Kidney (tissue), 14 donors: ENCODE measurements around the gene FGFR2. TPM values are rescaled to one million over a fixed set of nuclear protein-coding genes. Genes with fewer than 3 reads are reported as not detected.
A peak's percentile ranks its signal among the peaks of the same experiment; 100 is the strongest.

Source experiments
- DNase-seq, 5 donors: peaks; one replicate each; pipeline ENCODE4 v3.0.0-alpha.2; 2013 to 2020
- FAIRE-seq: peaks from 2 replicates; lab custom pipeline; 2012; peaks lifted over from hg19 to GRCh38; lab: Jason Lieb, UNC
- H3K27ac ChIP-seq, 2 donors: one replicate each; pipeline ENCODE4 v1.7.0; 2013; ENCODE audit warnings: low read depth in 2 of 2, low read length in 2 of 2, inconsistent platforms in 1 of 2
- H3K27me3 ChIP-seq: one replicate; pipeline ENCODE4 v1.7.1; 2013; ENCODE audit warnings: low read length, inconsistent platforms; ENCODE audit not compliant: control insufficient read depth, insufficient read depth
- H3K36me3 ChIP-seq, 3 donors: one replicate each; pipeline versions ENCODE4 v1.7.0 to v1.7.1; 2013; ENCODE audit warnings: low read length in 3 of 3, control low read depth in 1 of 3, inconsistent platforms in 1 of 3; ENCODE audit not compliant: insufficient read depth in 3 of 3, control insufficient read depth in 2 of 3
- H3K4me1 ChIP-seq, 3 donors: one replicate each; pipeline versions ENCODE4 v1.7.0 to v1.7.1; 2013; ENCODE audit warnings: low read length in 3 of 3, inconsistent platforms in 1 of 3, low read depth in 1 of 3; ENCODE audit not compliant: control insufficient read depth in 2 of 3, insufficient read depth in 2 of 3
- H3K4me3 ChIP-seq, 3 donors: one replicate each; pipeline versions ENCODE4 v1.7.0 to v1.8.1; 2013; ENCODE audit warnings: low read length in 3 of 3, control low read depth in 1 of 3, inconsistent platforms in 1 of 3
- H3K9ac ChIP-seq, 3 donors: one replicate each; pipeline versions ENCODE4 v1.7.0 to v1.7.1; 2013; ENCODE audit warnings: low read length in 3 of 3, control low read depth in 1 of 3, inconsistent platforms in 1 of 3
- H3K9me3 ChIP-seq, 3 donors: one replicate each; pipeline versions ENCODE4 v1.7.0 to v1.7.1; 2013; ENCODE audit warnings: low read length in 3 of 3, control low read depth in 1 of 3, inconsistent platforms in 1 of 3; ENCODE audit not compliant: control insufficient read depth in 2 of 3, insufficient read depth in 1 of 3
- CTCF ChIP-seq: IDR thresholded peaks from 3 replicates; pipeline ENCODE4 v1.5.1; 2012; ENCODE audit warnings: mild to moderate bottlenecking, moderate library complexity, borderline replicate concordance; ENCODE audit not compliant: insufficient read depth; ENCODE audit errors: extremely low read depth
- intact Hi-C: fragments of 100-400 bp; cut with DNase I; formaldehyde crosslinking; loops from one replicate; pipeline ENCODE4 v1.11.1; 2022
- polyA plus RNA-seq: library from polyadenylated mRNA; stranded (reverse); fragments of 350-450 nt; fragmentation: Illumina TruSeq; extraction: RNeasy Lipid Tissue Mini Kit (QIAGEN cat#74804); gene quantifications from one replicate; pipeline ENCODE4 v1.2.3, GENCODE V29; 2014; ENCODE audit warnings: low read depth, low replicate concordance; ENCODE audit not compliant: insufficient read depth
- total RNA-seq: library from RNA; stranded (reverse); fragmentation: NEBNext Ultra II Directional; extraction: Animal tissue kit (Norgen Biotek cat#: 25700); gene quantifications from one replicate; pipeline ENCODE4 v1.2.1, GENCODE V29; 2021
- donor health status: control.
- donor health status: control.
- donor health status: control.
- donor health status: control.
- donor health status: control.
- donor health status: DM: yes; HTN: yes; CAD: no.
- donor health status: Normal renal cell carcinoma (clear cell type).

The FGFR2 gene
- total and polyA plus RNA-seq, 2 donors from 2014 or later: 20.2 to 59.4 TPM

GRCh38 chr10:121468726-121469125 is 129.5 kb downstream of the FGFR2 start:
- TF ChIP-seq CTCF: no peak
- DNase-seq (peak in 1 of 5 donors; percentile 46), FAIRE-seq (no peak)
- no peak overlapping the region for H3K27ac ChIP-seq
- H3K9ac ChIP-seq: no peak overlapping the region
- peaks cover 0 to 7% (median 5%) of the 10 kb centered on the region in 3 donors for H3K4me1 ChIP-seq
- intact Hi-C loops: no loop called here
- no peaks in the 10 kb centered on the region for H3K27me3 ChIP-seq
- no peaks in the 10 kb centered on the region for H3K9me3 ChIP-seq
- no peak overlapping the region for H3K4me3 ChIP-seq
- H3K36me3 ChIP-seq: no peaks in the 10 kb centered on the region

GRCh38 chr10:121466424-121466823 is 131.8 kb downstream of the FGFR2 start:
- no peak overlapping the region for H3K27ac ChIP-seq
- H3K9me3 ChIP-seq: no peaks in the 10 kb centered on the region
- peaks cover 0 to 7% (median 5%) of the 10 kb centered on the region in 3 donors for H3K4me1 ChIP-seq
- intact Hi-C loops: no loop called here
- no peak overlapping the region for H3K9ac ChIP-seq
- H3K36me3 ChIP-seq: no peaks in the 10 kb centered on the region
- H3K27me3 ChIP-seq: no peaks in the 10 kb centered on the region
- FAIRE-seq (no peak), DNase-seq (no peak)
- H3K4me3 ChIP-seq: no peak overlapping the region
- no peak for TF ChIP-seq CTCF

GRCh38 chr10:121465215-121465614 is 133.0 kb downstream of the FGFR2 start:
- TF ChIP-seq CTCF: no peak
- H3K36me3 ChIP-seq: no peaks in the 10 kb centered on the region
- no peak overlapping the region for H3K9ac ChIP-seq
- no peak overlapping the region for H3K27ac ChIP-seq
- no peak for DNase-seq
- no peak for FAIRE-seq
- H3K27me3 ChIP-seq: no peaks in the 10 kb centered on the region
- H3K9me3 ChIP-seq: no peaks in the 10 kb centered on the region
- H3K4me1 ChIP-seq: peaks cover 0 to 4% (median 3%) of the 10 kb centered on the region in 3 donors
- H3K4me3 ChIP-seq: no peak overlapping the region
- intact Hi-C loops: no loop called here

GRCh38 chr10:121464517-121464916 is 133.7 kb downstream of the FGFR2 start:
- intact Hi-C loops: no loop called here
- no peak overlapping the region for H3K27ac ChIP-seq

More at GRCh38 chr10:121464517-121464916, 133.7 kb downstream of the FGFR2 start:
- Histone ChIP-seq H3K36me3 (no peaks in the 10 kb centered on the region), H3K4me3 (no peak overlapping the region), H3K4me1 (no peaks in the 10 kb centered on the region), H3K9me3 (no peaks in the 10 kb centered on the region), H3K27me3 (no peaks in the 10 kb centered on the region), H3K9ac (no peak overlapping the region)
- DNase-seq (no peak), FAIRE-seq (no peak)
- no peak for TF ChIP-seq CTCF
